ENCODE data around the gene ALLC.

DNA sequence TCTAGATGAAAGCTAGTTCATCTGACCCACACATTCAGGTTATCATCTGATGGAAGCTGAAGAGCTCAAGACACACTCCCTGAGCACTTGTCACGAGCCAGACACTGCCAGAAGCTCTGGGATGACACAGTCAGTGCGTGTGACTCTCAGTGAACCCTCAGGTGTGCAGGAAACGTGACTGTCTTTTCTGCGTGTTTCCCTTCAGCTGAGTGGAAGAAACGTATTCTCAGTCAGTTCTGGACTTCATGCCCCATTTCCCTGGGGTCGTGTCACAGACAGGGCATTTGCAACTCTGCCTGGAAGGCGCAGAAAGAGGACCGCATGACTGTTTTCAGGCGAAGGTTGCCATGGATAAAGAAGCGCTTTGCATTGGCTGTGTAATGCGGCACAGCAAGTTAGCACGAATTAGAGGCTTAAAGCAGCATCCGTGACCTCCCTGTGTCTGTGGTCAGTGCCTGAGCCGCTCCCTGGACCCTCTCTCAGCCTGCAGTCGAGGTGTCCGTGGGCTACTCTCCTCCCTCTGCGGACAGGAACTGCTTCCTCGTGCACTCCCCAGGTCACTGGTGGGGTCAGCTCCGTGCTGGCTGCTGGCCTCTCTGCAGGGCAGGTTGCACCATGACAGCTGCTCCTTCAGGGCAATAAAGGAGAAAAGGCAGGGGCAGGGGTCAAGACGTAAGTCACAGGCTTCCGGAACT is 3.3 kb upstream of the ALLC start:
- TF ChIP-seq, protein P1, sequence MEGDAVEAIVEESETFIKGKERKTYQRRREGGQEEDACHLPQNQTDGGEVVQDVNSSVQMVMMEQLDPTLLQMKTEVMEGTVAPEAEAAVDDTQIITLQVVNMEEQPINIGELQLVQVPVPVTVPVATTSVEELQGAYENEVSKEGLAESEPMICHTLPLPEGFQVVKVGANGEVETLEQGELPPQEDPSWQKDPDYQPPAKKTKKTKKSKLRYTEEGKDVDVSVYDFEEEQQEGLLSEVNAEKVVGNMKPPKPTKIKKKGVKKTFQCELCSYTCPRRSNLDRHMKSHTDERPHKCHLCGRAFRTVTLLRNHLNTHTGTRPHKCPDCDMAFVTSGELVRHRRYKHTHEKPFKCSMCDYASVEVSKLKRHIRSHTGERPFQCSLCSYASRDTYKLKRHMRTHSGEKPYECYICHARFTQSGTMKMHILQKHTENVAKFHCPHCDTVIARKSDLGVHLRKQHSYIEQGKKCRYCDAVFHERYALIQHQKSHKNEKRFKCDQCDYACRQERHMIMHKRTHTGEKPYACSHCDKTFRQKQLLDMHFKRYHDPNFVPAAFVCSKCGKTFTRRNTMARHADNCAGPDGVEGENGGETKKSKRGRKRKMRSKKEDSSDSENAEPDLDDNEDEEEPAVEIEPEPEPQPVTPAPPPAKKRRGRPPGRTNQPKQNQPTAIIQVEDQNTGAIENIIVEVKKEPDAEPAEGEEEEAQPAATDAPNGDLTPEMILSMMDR (IDR thresholded peaks at IDR 0.05): no peak
- no peak for TF ChIP-seq POLR2A (IDR thresholded peaks at IDR 0.05)
